Stimulated activated CD4-positive, alpha-beta T cell treated with anti-CD3 and anti-CD28 coated beads, Interleukin-4, amount 100 ng/mL, for 24 hours (primary cell): ENCODE measurements around the gene NME7.
A peak's percentile ranks its signal among the peaks of the same experiment; 100 is the strongest.
"Not testable (repeated sequence)": the region's sequence is repeated elsewhere in the genome, so short reads cannot be mapped to it uniquely, and the experiment has no call there.

Experiments
- DNase-seq: peaks from one replicate; pipeline ENCODE4 v3.0.0-alpha.2; 2020

Gene NME7

GRCh38 chr1:169367686-169368405, at the start of gene NME7, which contains the start of gene BLZF1:
TSS of gene NME7 (minus strand) at chr1:169367797. CDS start at chr1:169367710, 87 bp downstream.
TSS of gene BLZF1 (plus strand) at chr1:169368195. CDS start at chr1:169369523, 1,328 bp downstream.
- peak; percentile 99 for DNase-seq

- DNase-seq: no peak
Observed at GRCh38 chr1:169414952-169415351, 47.4 kb upstream of the NME7 start.

GRCh38 chr1:169408340-169408739, 40.7 kb upstream of the NME7 start:
- not testable (repeated sequence) for DNase-seq

GRCh38 chr1:169402578-169402977, 35.0 kb upstream of the NME7 start:
- not testable (repeated sequence) for DNase-seq

- no peak for DNase-seq
Observed at GRCh38 chr1:169395955-169396354, 28.4 kb upstream of the NME7 start.

GRCh38 chr1:169392406-169392805, 24.8 kb upstream of the NME7 start:
- no peak for DNase-seq

- DNase-seq: no peak
Observed at GRCh38 chr1:169390303-169390702, 22.7 kb upstream of the NME7 start.

GRCh38 chr1:169387399-169387798, 19.8 kb upstream of the NME7 start:
- no peak for DNase-seq

- DNase-seq: no peak
Observed at GRCh38 chr1:169383449-169383848, 15.9 kb upstream of the NME7 start.

- DNase-seq: no peak
Observed at GRCh38 chr1:169381162-169381561, 13.6 kb upstream of the NME7 start.

- no peak for DNase-seq
Observed at GRCh38 chr1:169371404-169371803, 3.8 kb upstream of the NME7 start.

- peak; percentile 14 for DNase-seq
Observed at GRCh38 chr1:169368406-169368769, 791 bp upstream of the NME7 start.

GRCh38 chr1:169367096-169367685, 406 bp downstream of the NME7 start:
- no peak for DNase-seq

GRCh38 chr1:169364948-169365347, 2.6 kb downstream of the NME7 start:
- peak; percentile 11 for DNase-seq

- DNase-seq: peak; percentile 54
Observed at GRCh38 chr1:169363046-169363730, 4.4 kb downstream of the NME7 start.

GRCh38 chr1:169361281-169361680, 6.3 kb downstream of the NME7 start:
- no peak for DNase-seq

- DNase-seq: no peak
Observed at GRCh38 chr1:169360415-169360814, 7.2 kb downstream of the NME7 start.

- peak; percentile 47 for DNase-seq
Observed at GRCh38 chr1:169348383-169349036, 19.1 kb downstream of the NME7 start.

- DNase-seq: no peak
Observed at GRCh38 chr1:169347688-169348382, 19.8 kb downstream of the NME7 start.

- DNase-seq: no peak
Observed at GRCh38 chr1:169346036-169346589, 21.5 kb downstream of the NME7 start.

- DNase-seq: no peak
Observed at GRCh38 chr1:169345511-169345910, 22.1 kb downstream of the NME7 start.

- not testable (repeated sequence) for DNase-seq
Observed at GRCh38 chr1:169342096-169342495, 25.5 kb downstream of the NME7 start.
